ENCODE results near the gene PLXNA4.

GRCh38 chr7:132387596-132387995 is 188.7 kb downstream of the PLXNA4 start:
- no peak for TF ChIP-seq USF2 (CRISPR knock-in tag; IDR thresholded peaks at IDR 0.05)
- no peak for TF ChIP-seq CTCF (IDR thresholded peaks at IDR 0.05)
- TF ChIP-seq ATF2 (CRISPR knock-in tag; IDR thresholded peaks at IDR 0.05; ENCODE audit: borderline replicate concordance, low read depth) = no peak
- TF ChIP-seq JUN (CRISPR knock-in tag; IDR thresholded peaks at IDR 0.05) = no peak
- TF ChIP-seq ATF6 (CRISPR knock-in tag; IDR thresholded peaks at IDR 0.05) = no peak
- TF ChIP-seq CBFB (CRISPR knock-in tag; IDR thresholded peaks at IDR 0.05; ENCODE audit: low read depth) = no peak
- TF ChIP-seq, protein P1, sequence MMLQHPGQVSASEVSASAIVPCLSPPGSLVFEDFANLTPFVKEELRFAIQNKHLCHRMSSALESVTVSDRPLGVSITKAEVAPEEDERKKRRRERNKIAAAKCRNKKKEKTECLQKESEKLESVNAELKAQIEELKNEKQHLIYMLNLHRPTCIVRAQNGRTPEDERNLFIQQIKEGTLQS (CRISPR knock-in tag; conservative IDR thresholded peaks at IDR 0.05) = no peak
- TF ChIP-seq ZNF425 (CRISPR knock-in tag; conservative IDR thresholded peaks at IDR 0.05) = no peak
- no peak for TF ChIP-seq NFYB (CRISPR knock-in tag; conservative IDR thresholded peaks at IDR 0.05; ENCODE audit: low read depth)
- no peak for TF ChIP-seq TEAD1 (CRISPR knock-in tag; IDR thresholded peaks at IDR 0.05)
- TF ChIP-seq AFF4 (CRISPR knock-in tag; IDR thresholded peaks at IDR 0.05; ENCODE audit: borderline replicate concordance) = no peak
- TF ChIP-seq ZNF671 (CRISPR knock-in tag; IDR thresholded peaks at IDR 0.05) = no peak
- TF ChIP-seq ZNF219 (CRISPR knock-in tag; IDR thresholded peaks at IDR 0.05; ENCODE audit: borderline replicate concordance) = no peak
- TF ChIP-seq MYBL2 (CRISPR knock-in tag; IDR thresholded peaks at IDR 0.05) = no peak

Measured in WTC11 (cell line).